Stimulated activated CD8-positive, alpha-beta memory T cell treated with anti-CD3 and anti-CD28 coated beads, Interleukin-7, amount 100 ng/mL, for 48 hours (primary cell): Measurements from ENCODE around the gene NKD1.
A peak's percentile ranks its signal among the peaks of the same experiment; 100 is the strongest.
"Not testable (repeated sequence)": the region's sequence is repeated elsewhere in the genome, so short reads cannot be mapped to it uniquely, and the experiment has no call there.

Source experiments
- DNase-seq, 2 donors: peaks; one replicate each; pipeline ENCODE4 v3.0.0-alpha.2; 2020; ENCODE audit warnings: low read depth in 1 of 2; ENCODE audit errors: extremely low read depth in 1 of 2

NKD1 gene, protein sequence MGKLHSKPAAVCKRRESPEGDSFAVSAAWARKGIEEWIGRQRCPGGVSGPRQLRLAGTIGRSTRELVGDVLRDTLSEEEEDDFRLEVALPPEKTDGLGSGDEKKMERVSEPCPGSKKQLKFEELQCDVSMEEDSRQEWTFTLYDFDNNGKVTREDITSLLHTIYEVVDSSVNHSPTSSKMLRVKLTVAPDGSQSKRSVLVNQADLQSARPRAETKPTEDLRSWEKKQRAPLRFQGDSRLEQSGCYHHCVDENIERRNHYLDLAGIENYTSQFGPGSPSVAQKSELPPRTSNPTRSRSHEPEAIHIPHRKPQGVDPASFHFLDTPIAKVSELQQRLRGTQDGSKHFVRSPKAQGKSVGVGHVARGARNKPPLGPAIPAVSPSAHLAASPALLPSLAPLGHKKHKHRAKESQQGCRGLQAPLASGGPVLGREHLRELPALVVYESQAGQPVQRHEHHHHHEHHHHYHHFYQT

GRCh38 chr16:50548125-50548908, at the start of gene NKD1:
NKD1 (plus strand) TSS chr16:50548396; CDS start chr16:50548554, 158 bp downstream.
- peak; percentile 36 to 39 for DNase-seq

- no peak for DNase-seq
These were observed 49.6 kb upstream of the NKD1 start for GRCh38 chr16:50498431-50499155.

- no peak for DNase-seq
These were observed 48.9 kb upstream of the NKD1 start for GRCh38 chr16:50499254-50499653.

- no peak for DNase-seq
These were observed 47.9 kb upstream of the NKD1 start for GRCh38 chr16:50500171-50500874.

GRCh38 chr16:50501251-50501650, 46.9 kb upstream of the NKD1 start:
- no peak for DNase-seq

- no peak for DNase-seq
These were observed 46.1 kb upstream of the NKD1 start for GRCh38 chr16:50501986-50502615.

- DNase-seq, result no peak
These were observed 45.6 kb upstream of the NKD1 start for GRCh38 chr16:50502616-50503011.

DNA sequence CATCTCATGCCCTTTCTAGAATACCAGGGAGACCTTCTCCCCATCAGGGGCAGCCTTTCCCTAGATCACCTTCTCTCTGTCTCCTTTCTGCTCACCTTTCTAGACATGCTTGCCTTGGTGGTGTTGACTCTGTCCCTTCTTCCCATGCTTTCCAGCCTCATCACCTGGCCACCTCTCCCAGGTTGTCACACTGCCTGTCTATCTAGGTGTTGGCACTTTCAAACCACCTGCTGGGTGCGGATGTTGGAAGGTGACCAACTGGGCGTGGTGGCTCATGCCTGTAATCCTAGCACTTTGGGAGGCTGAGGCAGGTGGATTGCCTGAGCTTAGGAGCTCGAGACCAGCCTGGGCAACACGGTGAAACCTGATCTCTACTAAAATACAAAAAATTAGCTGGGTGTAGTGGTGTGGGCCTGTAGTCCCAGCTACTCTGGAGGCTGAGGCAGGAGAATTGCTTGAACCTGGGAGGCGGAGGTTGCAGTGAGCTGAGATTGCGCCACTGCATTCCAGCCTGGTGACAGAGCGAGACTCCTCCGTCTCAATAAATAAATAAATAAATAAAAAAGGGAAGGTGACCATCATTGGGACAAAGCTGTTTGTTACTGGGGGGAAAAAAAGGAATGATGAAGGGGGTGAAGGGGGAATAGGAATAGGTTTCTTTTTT, 44.2 kb upstream of the NKD1 start:
- not testable (repeated sequence) for DNase-seq

- DNase-seq, result no peak
These were observed 43.1 kb upstream of the NKD1 start for GRCh38 chr16:50505115-50505514.

GRCh38 chr16:50505714-50506542, 42.3 kb upstream of the NKD1 start:
- DNase-seq, result no peak

DNA sequence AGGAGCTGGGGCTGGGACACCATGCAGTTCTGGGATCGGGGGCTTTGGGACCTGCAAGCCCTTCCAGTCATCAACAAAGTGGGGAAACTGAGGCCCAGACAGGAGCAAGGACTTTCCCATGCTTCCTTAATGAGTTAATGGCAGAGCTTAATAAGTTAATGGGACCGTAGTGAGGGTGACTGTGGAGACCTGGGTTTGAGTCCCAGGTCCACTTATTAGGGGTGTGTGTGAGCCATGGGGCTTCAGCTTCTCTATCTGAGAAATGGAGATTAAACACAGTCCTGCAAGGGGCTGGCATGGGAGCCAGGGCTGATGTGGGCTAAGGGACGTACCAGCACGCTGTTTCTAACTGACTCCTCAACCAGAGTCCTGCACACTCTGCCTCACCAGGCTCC, 41.7 kb upstream of the NKD1 start:
- no peak for DNase-seq

DNA sequence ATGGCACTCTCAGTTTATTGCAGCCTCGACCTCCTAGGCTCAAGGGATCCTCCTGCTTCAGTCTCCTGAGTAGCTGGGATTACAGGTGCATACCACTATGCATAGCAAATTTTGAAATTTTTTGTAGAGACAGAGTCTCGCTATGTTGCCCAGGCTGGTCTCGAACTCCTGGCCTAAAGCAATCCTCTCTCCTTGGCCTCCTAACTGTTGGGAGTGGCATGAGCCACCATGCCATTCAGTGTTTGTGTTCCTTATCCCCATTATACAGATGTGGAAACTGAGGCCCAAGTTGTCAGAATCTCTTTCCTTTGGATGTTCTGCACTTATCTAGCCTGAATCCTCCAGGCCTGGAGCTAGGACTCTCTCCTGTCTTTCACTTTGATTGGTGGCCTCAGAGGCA, 40.8 kb upstream of the NKD1 start:
- no peak for DNase-seq

- DNase-seq, result peak; percentile 7 to 10
These were observed 38.5 kb upstream of the NKD1 start for GRCh38 chr16:50509521-50510341.

DNA sequence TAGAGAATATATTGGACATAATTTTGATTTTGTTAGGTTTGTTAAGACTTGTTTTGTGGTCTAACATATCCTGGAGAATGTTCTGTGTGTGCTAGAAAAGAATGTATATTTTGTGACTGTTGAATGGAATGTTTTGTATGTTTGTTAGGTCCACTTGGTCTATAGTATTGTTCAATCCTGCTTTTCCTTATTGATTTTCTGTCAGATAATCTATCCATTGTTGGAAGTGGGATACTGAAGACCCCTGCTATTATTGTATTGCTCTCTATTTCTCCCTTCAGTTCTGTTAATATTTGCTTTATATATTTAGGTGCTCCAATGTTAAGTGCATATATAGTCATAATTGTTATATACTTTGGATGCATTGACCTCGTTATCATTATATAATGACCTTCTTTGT, 33.0 kb upstream of the NKD1 start:
- DNase-seq, result no peak

DNA sequence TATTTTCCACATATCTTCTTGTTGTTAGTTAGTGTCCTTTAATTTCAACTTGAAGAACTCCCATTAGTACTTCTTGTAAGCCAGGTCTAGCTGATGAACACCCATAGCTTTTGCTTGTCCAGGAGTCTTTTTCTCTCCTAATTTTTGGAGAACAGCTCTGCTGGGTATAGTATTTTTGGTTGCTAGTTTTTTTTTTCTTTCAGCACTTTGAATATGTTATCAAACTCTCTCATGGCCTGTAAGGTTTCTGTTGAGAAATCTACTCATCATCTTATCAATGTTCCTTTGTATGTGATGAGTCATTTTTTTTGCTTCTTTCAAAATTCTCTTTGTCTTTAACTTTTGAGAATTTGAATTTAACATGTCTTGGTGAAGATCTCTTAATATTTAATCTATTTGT, 31.8 kb upstream of the NKD1 start:
- no peak for DNase-seq

DNA sequence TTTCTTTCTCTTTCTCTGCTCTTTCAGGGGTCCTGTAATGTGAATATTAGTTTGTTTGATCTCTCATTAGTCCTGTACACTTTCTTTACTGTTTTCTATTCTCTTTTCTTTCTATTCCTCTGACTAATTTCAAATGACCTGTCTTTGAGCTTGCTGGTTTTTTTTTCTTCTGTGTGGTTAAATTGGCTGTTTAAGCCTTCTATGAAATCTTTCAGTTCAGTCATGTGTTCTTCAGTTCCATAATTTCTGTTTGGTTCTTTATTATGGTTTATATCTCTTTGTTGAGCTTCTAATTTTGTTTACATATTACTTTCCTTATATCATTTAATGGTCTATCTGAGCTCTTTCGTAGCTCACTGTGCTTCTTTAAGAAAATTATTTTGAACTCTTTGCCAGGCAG, 31.3 kb upstream of the NKD1 start:
- no peak for DNase-seq

GRCh38 chr16:50517450-50518252, 30.5 kb upstream of the NKD1 start:
- no peak for DNase-seq
